Measurements from ENCODE around the gene ITSN1. TPM values are rescaled to one million over a fixed set of nuclear protein-coding genes. Genes with fewer than 3 reads are reported as not detected.

Gene ITSN1
- total and polyA plus RNA-seq, 4 donors, result 20.3 to 112 (median 40.2) TPM

GRCh38 chr21:33770542-33770941 is 128.2 kb downstream of the ITSN1 start:
- no peak for TF ChIP-seq HNF4G (IDR thresholded peaks at IDR 0.05)
- no peak for TF ChIP-seq REST (IDR thresholded peaks at IDR 0.05)
- TF ChIP-seq EGR1 (IDR thresholded peaks at IDR 0.05; ENCODE audit: low read depth in 2 of 2), result no peak
- no peak for TF ChIP-seq ZBTB33 (IDR thresholded peaks at IDR 0.05)
- no peak for TF ChIP-seq ATF3 (IDR thresholded peaks at IDR 0.05)
- TF ChIP-seq, protein P1, sequence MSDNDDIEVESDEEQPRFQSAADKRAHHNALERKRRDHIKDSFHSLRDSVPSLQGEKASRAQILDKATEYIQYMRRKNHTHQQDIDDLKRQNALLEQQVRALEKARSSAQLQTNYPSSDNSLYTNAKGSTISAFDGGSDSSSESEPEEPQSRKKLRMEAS (IDR thresholded peaks at IDR 0.05), result no peak
- TF ChIP-seq TAF1 (conservative IDR thresholded peaks at IDR 0.05), result no peak
- TF ChIP-seq GABPA (IDR thresholded peaks at IDR 0.05 in 1 of 2, conservative IDR thresholded peaks at IDR 0.05 in 1 of 2), result no peak
- no peak for TF ChIP-seq RAD21 (IDR thresholded peaks at IDR 0.05)
- TF ChIP-seq SP1 (IDR thresholded peaks at IDR 0.05), result no peak
- TF ChIP-seq, protein P2, sequence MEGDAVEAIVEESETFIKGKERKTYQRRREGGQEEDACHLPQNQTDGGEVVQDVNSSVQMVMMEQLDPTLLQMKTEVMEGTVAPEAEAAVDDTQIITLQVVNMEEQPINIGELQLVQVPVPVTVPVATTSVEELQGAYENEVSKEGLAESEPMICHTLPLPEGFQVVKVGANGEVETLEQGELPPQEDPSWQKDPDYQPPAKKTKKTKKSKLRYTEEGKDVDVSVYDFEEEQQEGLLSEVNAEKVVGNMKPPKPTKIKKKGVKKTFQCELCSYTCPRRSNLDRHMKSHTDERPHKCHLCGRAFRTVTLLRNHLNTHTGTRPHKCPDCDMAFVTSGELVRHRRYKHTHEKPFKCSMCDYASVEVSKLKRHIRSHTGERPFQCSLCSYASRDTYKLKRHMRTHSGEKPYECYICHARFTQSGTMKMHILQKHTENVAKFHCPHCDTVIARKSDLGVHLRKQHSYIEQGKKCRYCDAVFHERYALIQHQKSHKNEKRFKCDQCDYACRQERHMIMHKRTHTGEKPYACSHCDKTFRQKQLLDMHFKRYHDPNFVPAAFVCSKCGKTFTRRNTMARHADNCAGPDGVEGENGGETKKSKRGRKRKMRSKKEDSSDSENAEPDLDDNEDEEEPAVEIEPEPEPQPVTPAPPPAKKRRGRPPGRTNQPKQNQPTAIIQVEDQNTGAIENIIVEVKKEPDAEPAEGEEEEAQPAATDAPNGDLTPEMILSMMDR (IDR thresholded peaks at IDR 0.05; ENCODE audit: low read depth, low read length, missing input control), result no peak
- TF ChIP-seq FOXA2 (IDR thresholded peaks at IDR 0.05), result no peak
- H3K27ac ChIP-seq (ENCODE audit: low read depth in 1 of 2, low read length in 2 of 2), result no peak overlapping the region
- WGBS, result 90% methylated on average over 3 of the region's 3 CpGs
- H3K9ac ChIP-seq (ENCODE audit: low read depth in 1 of 2, low read length in 2 of 2), result no peak overlapping the region
- no peaks in the 10 kb centered on the region for H3K9me3 ChIP-seq (ENCODE audit: control insufficient read depth in 4 of 4, low read length in 3 of 4)
- no peak overlapping the region for H3K4me3 ChIP-seq (ENCODE audit: low read depth in 1 of 3, low read length in 3 of 3)
- DNase-seq (ENCODE audit: low spot score), result no peak
- peaks cover 8 to 54% (median 39%) of the 10 kb centered on the region in 4 donors for H3K36me3 ChIP-seq (ENCODE audit: control insufficient read depth in 4 of 4, insufficient read depth in 3 of 4, low read depth in 1 of 4, low read length in 3 of 4)
- H3K27me3 ChIP-seq (ENCODE audit: control insufficient read depth in 4 of 4, insufficient read depth in 4 of 4, low read length in 3 of 4), result no peaks in the 10 kb centered on the region
- no peaks in the 10 kb centered on the region for H3K4me1 ChIP-seq (ENCODE audit: control insufficient read depth in 4 of 4, insufficient read depth in 4 of 4, low read length in 3 of 4)

DNA sequence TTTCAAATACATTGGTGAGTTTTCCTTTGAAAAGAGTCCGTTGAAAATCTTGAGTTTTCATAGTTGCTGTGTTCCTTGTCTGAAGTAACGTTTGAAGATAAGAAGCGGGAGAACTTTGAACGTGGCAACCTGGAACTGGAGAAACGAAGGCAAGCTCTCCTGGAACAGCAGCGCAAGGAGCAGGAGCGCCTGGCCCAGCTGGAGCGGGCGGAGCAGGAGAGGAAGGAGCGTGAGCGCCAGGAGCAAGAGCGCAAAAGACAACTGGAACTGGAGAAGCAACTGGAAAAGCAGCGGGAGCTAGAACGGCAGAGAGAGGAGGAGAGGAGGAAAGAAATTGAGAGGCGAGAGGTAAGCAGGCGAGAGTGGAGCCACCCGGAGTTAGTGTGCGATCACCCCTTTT is 129.7 kb downstream of the ITSN1 start:
- Histone ChIP-seq H3K27ac (ENCODE audit: low read depth in 1 of 2, low read length in 2 of 2) (no peak overlapping the region), H3K9me3 (ENCODE audit: control insufficient read depth in 4 of 4, low read length in 3 of 4) (no peaks in the 10 kb centered on the region), H3K4me1 (ENCODE audit: control insufficient read depth in 4 of 4, insufficient read depth in 4 of 4, low read length in 3 of 4) (no peaks in the 10 kb centered on the region), H3K4me3 (ENCODE audit: low read depth in 1 of 3, low read length in 3 of 3) (no peak overlapping the region), H3K27me3 (ENCODE audit: control insufficient read depth in 4 of 4, insufficient read depth in 4 of 4, low read length in 3 of 4) (no peaks in the 10 kb centered on the region), H3K9ac (ENCODE audit: low read depth in 1 of 2, low read length in 2 of 2) (no peak overlapping the region), H3K36me3 (ENCODE audit: control insufficient read depth in 4 of 4, insufficient read depth in 3 of 4, low read depth in 1 of 4, low read length in 3 of 4) (peaks cover 6 to 50% (median 39%) of the 10 kb centered on the region in 4 donors)
- no peak for DNase-seq (ENCODE audit: low spot score)
- WGBS, result 97% methylated on average over 18 of the region's 18 CpGs
- TF ChIP-seq SP1 (IDR thresholded peaks at IDR 0.05) (no peak), EGR1 (IDR thresholded peaks at IDR 0.05; ENCODE audit: low read depth in 2 of 2) (no peak), YY1 (IDR thresholded peaks at IDR 0.05) (no peak), FOXA1 (IDR thresholded peaks at IDR 0.05) (no peak), FOXA2 (IDR thresholded peaks at IDR 0.05) (no peak), REST (IDR thresholded peaks at IDR 0.05) (no peak), ZBTB33 (IDR thresholded peaks at IDR 0.05) (no peak)
- TF ChIP-seq, protein P2 (IDR thresholded peaks at IDR 0.05; ENCODE audit: low read depth, low read length, missing input control), result no peak
- TF ChIP-seq, protein P1 (IDR thresholded peaks at IDR 0.05), result no peak

Data from liver (tissue), 9 donors.